PC-9 (cell line): ENCODE data around the gene SERPINI2.

Experiments used
- CTCF ChIP-seq: fragments of 200-600 bp; sonication (generic); conservative IDR thresholded peaks from 2 replicates; pipeline ENCODE4 v1.6.1; 2017; ENCODE audit warnings: mixed run types, antibody characterized with exemption, mild to moderate bottlenecking, moderate library complexity
- EZH2 ChIP-seq: fragments of 200-600 bp; sonication (generic); IDR thresholded peaks from 2 replicates; pipeline ENCODE4 v1.8.0; 2017; ENCODE audit warnings: antibody characterized with exemption, low read depth

- TF ChIP-seq EZH2: no peak
- TF ChIP-seq CTCF: no peak
Measured at GRCh38 chr3:167445491-167445890, 28.4 kb downstream of the SERPINI2 start.
